ENCODE results near the gene LAGE3.

Gene LAGE3

GRCh38 chrX:154478728-154479622 is at the start of gene LAGE3:
Gene LAGE3, minus strand, starts transcription at chrX:154479281. Its CDS starts 366 bp downstream, at chrX:154478915.
- DNase-seq = peak; percentile 88

- DNase-seq = peak; percentile 87
These were observed 48.0 kb upstream of the LAGE3 start for GRCh38 chrX:154526901-154527675.

- no peak for DNase-seq
These were observed 46.8 kb upstream of the LAGE3 start for GRCh38 chrX:154525606-154526490.

GRCh38 chrX:154519389-154519788 is 40.3 kb upstream of the LAGE3 start:
- DNase-seq = no peak

- DNase-seq = no peak
These were observed 38.2 kb upstream of the LAGE3 start for GRCh38 chrX:154517101-154517781.

- DNase-seq = no peak
These were observed 37.6 kb upstream of the LAGE3 start for GRCh38 chrX:154516656-154517100.

- DNase-seq = peak; percentile 91
These were observed 37.0 kb upstream of the LAGE3 start, which contains the start of gene FAM3A for GRCh38 chrX:154515966-154516655. Gene FAM3A, minus strand, starts transcription at chrX:154516232. Its CDS starts 460 bp downstream, at chrX:154515772.

- peak; percentile 19 for DNase-seq
These were observed 36.2 kb upstream of the LAGE3 start for GRCh38 chrX:154515090-154515965.

- no peak for DNase-seq
These were observed 34.6 kb upstream of the LAGE3 start for GRCh38 chrX:154513716-154514115.

- no peak for DNase-seq
These were observed 33.9 kb upstream of the LAGE3 start for GRCh38 chrX:154512879-154513553.

- no peak for DNase-seq
These were observed 32.7 kb upstream of the LAGE3 start for GRCh38 chrX:154511761-154512160.

- DNase-seq = no peak
These were observed 30.4 kb upstream of the LAGE3 start for GRCh38 chrX:154509455-154509854.

- no peak for DNase-seq
These were observed 29.3 kb upstream of the LAGE3 start for GRCh38 chrX:154508384-154508745.

GRCh38 chrX:154507673-154508383 is 28.7 kb upstream of the LAGE3 start:
- DNase-seq = no peak

GRCh38 chrX:154506483-154507332 is 27.6 kb upstream of the LAGE3 start:
- no peak for DNase-seq

- DNase-seq = no peak
These were observed 26.7 kb upstream of the LAGE3 start for GRCh38 chrX:154505734-154506133.

GRCh38 chrX:154502989-154503388 is 23.9 kb upstream of the LAGE3 start:
- DNase-seq = no peak

GRCh38 chrX:154502098-154502497 is 23.0 kb upstream of the LAGE3 start:
- DNase-seq = no peak
